Keratinocyte (primary cell): ENCODE results near the gene ATP9B. TPM values are rescaled to one million over a fixed set of nuclear protein-coding genes. Genes with fewer than 3 reads are reported as not detected.

Experiments
- DNase-seq: peaks from one replicate; pipeline ENCODE4 v3.0.0-alpha.2; 2011; ENCODE audit warnings: low read depth, missing footprints, low spot score
- FAIRE-seq: peaks from 2 replicates; lab custom pipeline; 2011; peaks lifted over from hg19 to GRCh38; lab: Jason Lieb, UNC
- H2AFZ ChIP-seq: 2 replicates; pipeline ENCODE4 v1.6.0; 2012; ENCODE audit warnings: low read length, control low read depth, inconsistent platforms; ENCODE audit not compliant: control insufficient read depth
- H3K27ac ChIP-seq: 2 replicates; pipeline ENCODE4 v1.5.1; 2011; ENCODE audit warnings: low read length; ENCODE audit not compliant: control insufficient read depth, insufficient read depth
- H3K27me3 ChIP-seq: 3 replicates; pipeline ENCODE4 v1.6.0; 2011; ENCODE audit warnings: low read length; ENCODE audit not compliant: control insufficient read depth, insufficient read depth; ENCODE audit errors: extremely low read depth
- H3K36me3 ChIP-seq, 2 experiments: 2 replicates in 1 of 2; 3 replicates in 1 of 2; pipeline ENCODE4 v1.5.1; 2011; ENCODE audit warnings: low read length in 2 of 2, mild to moderate bottlenecking in 1 of 2; ENCODE audit not compliant: control insufficient read depth in 2 of 2, insufficient read depth in 2 of 2; ENCODE audit errors: extremely low read depth in 1 of 2
- H3K4me1 ChIP-seq: 3 replicates; pipeline ENCODE4 v1.5.1; 2011; ENCODE audit warnings: low read length; ENCODE audit not compliant: control insufficient read depth, insufficient read depth; ENCODE audit errors: extremely low read depth
- H3K4me2 ChIP-seq: 3 replicates; pipeline ENCODE4 v1.6.0; 2011; ENCODE audit warnings: low read depth, low read length; ENCODE audit not compliant: control insufficient read depth, insufficient read depth; ENCODE audit errors: extremely low read depth
- H3K4me3 ChIP-seq, 3 experiments: fragments of 200-600 bp in 1 of 3; sonication (generic) in 1 of 3; 2 replicates in 2 of 3; 3 replicates in 1 of 3; pipeline ENCODE4 v1.5.1; 2011 to 2016; ENCODE audit warnings: low read length in 3 of 3, mild to moderate bottlenecking in 3 of 3, control low read depth in 2 of 3, inconsistent platforms in 1 of 3, low read depth in 1 of 3, mixed read lengths in 1 of 3, mixed run types in 1 of 3, moderate library complexity in 1 of 3; ENCODE audit not compliant: control insufficient read depth in 2 of 3, insufficient read depth in 2 of 3; ENCODE audit errors: extremely low read depth in 1 of 3
- H3K79me2 ChIP-seq: 2 replicates; pipeline ENCODE4 v1.6.0; 2012; ENCODE audit warnings: low read length; ENCODE audit not compliant: control insufficient read depth, insufficient read depth
- H3K9ac ChIP-seq: 3 replicates; pipeline ENCODE4 v1.6.0; 2011; ENCODE audit warnings: low read length; ENCODE audit not compliant: control insufficient read depth, insufficient read depth; ENCODE audit errors: extremely low read depth
- H3K9me1 ChIP-seq: 3 replicates; pipeline ENCODE4 v1.6.0; 2011; ENCODE audit warnings: low read length; ENCODE audit not compliant: control insufficient read depth, insufficient read depth; ENCODE audit errors: extremely low read depth
- H3K9me3 ChIP-seq: 2 replicates; pipeline ENCODE4 v1.5.1; 2012; ENCODE audit warnings: low read depth, low read length; ENCODE audit not compliant: control insufficient read depth
- H4K20me1 ChIP-seq: 3 replicates; pipeline ENCODE4 v1.6.0; 2011; ENCODE audit warnings: low read length; ENCODE audit not compliant: control insufficient read depth, insufficient read depth; ENCODE audit errors: extremely low read depth
- EZH2 ChIP-seq: IDR thresholded peaks from one replicate; pipeline ENCODE4 v1.6.1; 2012; ENCODE audit warnings: inconsistent platforms, mild to moderate bottlenecking, low read length, moderate library complexity
- dilution Hi-C: fragments of 300-500 bp; cut with MboI; formaldehyde crosslinking; loops from one replicate; pipeline ENCODE4 v1.7.0; 2020; ENCODE audit warnings: low sequenced_read_pairs; ENCODE audit not compliant: extremely low pct_ligation_motif_present
- polyA plus RNA-seq, 5 experiments: library from polyadenylated mRNA; depleted of rRNA in 3 of 5; stranded (reverse) in 3 of 5; stranded (forward) in 1 of 5; unstranded in 1 of 5; fragments of >200 nt; gene quantifications; 1 replicate in 1 of 5; 2 replicates in 3 of 5; 3 replicates in 1 of 5; pipeline versions ENCODE4 v1.2.1 to v1.2.3, GENCODE V29; 2011 to 2012; ENCODE audit warnings: missing spikeins in 2 of 5, low read depth in 1 of 5, low replicate concordance in 1 of 5
- TF ChIP-seq, protein P1 (sequence below), 3 experiments: IDR thresholded peaks in 1 of 3; conservative IDR thresholded peaks in 1 of 3; optimal IDR thresholded peaks in 1 of 3; 2 replicates in 2 of 3; 3 replicates in 1 of 3; pipeline versions ENCODE3 to v1.5.1; 2011; ENCODE audit warnings: low read length in 3 of 3, mild to moderate bottlenecking in 3 of 3, moderate library complexity in 2 of 3, control low read depth in 1 of 3, inconsistent platforms in 1 of 3; ENCODE audit not compliant: insufficient read depth in 2 of 3; ENCODE audit errors: extremely low read depth in 1 of 3

Gene ATP9B
- polyA plus RNA-seq, 1 donor (not counting 4 experiments of a cell fraction or from before 2014, with no cell fraction given), result 16.1 TPM

DNA sequence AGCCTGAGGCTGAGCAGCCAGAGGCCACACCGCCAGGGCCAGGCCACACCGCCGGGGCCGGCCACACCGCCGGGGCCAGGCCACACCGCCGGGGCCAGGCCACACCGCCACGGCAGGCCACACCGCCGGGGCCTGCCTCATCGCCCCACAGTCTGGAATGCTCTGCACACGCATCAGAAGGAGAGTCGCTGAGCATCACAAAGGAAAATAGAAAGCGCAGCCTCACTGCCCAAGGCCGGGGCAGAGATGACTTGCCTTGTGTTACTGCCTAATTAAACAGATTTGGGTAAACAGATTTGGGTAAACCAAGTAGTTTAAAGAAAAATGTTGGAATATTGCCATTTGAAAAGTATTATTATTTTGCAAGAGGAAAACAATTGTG is 316.1 kb downstream of the ATP9B start:
- FAIRE-seq (no peak), DNase-seq (no peak)
- no peak overlapping the region for H3K4me2 ChIP-seq
- no peak overlapping the region for H3K9ac ChIP-seq
- H2AFZ ChIP-seq, result no peak overlapping the region
- TF ChIP-seq, protein P1, sequence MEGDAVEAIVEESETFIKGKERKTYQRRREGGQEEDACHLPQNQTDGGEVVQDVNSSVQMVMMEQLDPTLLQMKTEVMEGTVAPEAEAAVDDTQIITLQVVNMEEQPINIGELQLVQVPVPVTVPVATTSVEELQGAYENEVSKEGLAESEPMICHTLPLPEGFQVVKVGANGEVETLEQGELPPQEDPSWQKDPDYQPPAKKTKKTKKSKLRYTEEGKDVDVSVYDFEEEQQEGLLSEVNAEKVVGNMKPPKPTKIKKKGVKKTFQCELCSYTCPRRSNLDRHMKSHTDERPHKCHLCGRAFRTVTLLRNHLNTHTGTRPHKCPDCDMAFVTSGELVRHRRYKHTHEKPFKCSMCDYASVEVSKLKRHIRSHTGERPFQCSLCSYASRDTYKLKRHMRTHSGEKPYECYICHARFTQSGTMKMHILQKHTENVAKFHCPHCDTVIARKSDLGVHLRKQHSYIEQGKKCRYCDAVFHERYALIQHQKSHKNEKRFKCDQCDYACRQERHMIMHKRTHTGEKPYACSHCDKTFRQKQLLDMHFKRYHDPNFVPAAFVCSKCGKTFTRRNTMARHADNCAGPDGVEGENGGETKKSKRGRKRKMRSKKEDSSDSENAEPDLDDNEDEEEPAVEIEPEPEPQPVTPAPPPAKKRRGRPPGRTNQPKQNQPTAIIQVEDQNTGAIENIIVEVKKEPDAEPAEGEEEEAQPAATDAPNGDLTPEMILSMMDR (optimal IDR thresholded peaks at IDR 0.05 in 1 of 3, IDR thresholded peaks at IDR 0.05 in 1 of 3, conservative IDR thresholded peaks at IDR 0.05 in 1 of 3; ENCODE audit: extremely low read depth in 1 of 3, insufficient read depth in 2 of 3, low read length in 3 of 3), result no peak
- TF ChIP-seq EZH2, result no peak
- peaks cover 35% of the 10 kb centered on the region for H3K27me3 ChIP-seq
- no peak overlapping the region for H3K27ac ChIP-seq
- peaks cover 2% of the 10 kb centered on the region for H3K9me1 ChIP-seq
- H3K79me2 ChIP-seq, result no peaks in the 10 kb centered on the region
- no peaks in the 10 kb centered on the region for H3K4me1 ChIP-seq
- no peaks in the 10 kb centered on the region for H3K36me3 ChIP-seq
- H3K9me3 ChIP-seq, result no peaks in the 10 kb centered on the region
- H3K4me3 ChIP-seq, result no peak overlapping the region
- H4K20me1 ChIP-seq, result no peaks in the 10 kb centered on the region
- dilution Hi-C loops, result no loop called here

DNA sequence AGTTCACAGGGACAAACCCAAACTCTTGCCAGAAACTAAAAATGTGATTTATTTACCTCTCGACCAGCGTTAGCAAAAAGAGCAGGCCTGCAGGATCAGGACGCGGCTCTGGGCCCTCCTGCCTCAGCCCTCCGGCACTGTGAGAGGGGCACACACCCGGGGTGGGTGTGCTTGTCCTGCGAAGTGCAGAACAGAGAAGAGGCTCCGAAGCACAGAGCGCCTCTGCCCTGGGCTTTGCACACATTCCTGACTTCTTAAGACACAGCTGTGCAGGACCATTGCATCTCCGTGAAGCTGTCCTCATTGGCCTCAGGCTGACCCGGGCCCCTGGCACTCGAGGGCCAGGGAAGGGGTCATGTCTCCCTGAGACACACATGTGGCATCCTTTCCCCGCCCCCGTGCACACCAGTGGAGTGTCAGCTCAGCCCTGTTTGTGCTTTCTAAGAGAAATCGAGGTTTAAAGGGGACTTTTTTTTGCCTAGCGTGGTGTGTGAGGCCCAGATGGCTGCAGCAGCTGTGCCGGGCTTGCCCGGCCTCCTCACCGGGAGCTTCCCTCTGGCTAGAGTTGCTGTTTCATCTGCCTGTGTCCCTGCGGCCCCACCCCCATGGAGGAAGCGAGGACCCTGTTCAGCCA is 316.6 kb downstream of the ATP9B start:
- no peaks in the 10 kb centered on the region for H3K36me3 ChIP-seq
- H4K20me1 ChIP-seq, result no peaks in the 10 kb centered on the region
- no peak overlapping the region for H2AFZ ChIP-seq
- TF ChIP-seq, protein P1 (optimal IDR thresholded peaks at IDR 0.05 in 1 of 3, IDR thresholded peaks at IDR 0.05 in 1 of 3, conservative IDR thresholded peaks at IDR 0.05 in 1 of 3; ENCODE audit: extremely low read depth in 1 of 3, insufficient read depth in 2 of 3, low read length in 3 of 3), result no peak
- no peak for TF ChIP-seq EZH2
- no peak overlapping the region for H3K27ac ChIP-seq
- dilution Hi-C loops, result no loop called here
- H3K9me3 ChIP-seq, result no peaks in the 10 kb centered on the region
- peaks cover 35% of the 10 kb centered on the region for H3K27me3 ChIP-seq
- H3K79me2 ChIP-seq, result no peaks in the 10 kb centered on the region
- FAIRE-seq, result no peak
- H3K4me3 ChIP-seq, result no peak overlapping the region
- no peaks in the 10 kb centered on the region for H3K4me1 ChIP-seq
- no peak for DNase-seq
- no peak overlapping the region for H3K4me2 ChIP-seq
- no peak overlapping the region for H3K9ac ChIP-seq
- H3K9me1 ChIP-seq, result peaks cover 2% of the 10 kb centered on the region
